C1 segment of cervical spinal cord (tissue), 14 donors: ENCODE measurements around the gene ZMYND15.

Experiments
- DNase-seq, 14 donors: peaks; one replicate each; lab custom pipeline; 2025; lab: John Stamatoyannopoulos, UW

ZMYND15 gene

DNA sequence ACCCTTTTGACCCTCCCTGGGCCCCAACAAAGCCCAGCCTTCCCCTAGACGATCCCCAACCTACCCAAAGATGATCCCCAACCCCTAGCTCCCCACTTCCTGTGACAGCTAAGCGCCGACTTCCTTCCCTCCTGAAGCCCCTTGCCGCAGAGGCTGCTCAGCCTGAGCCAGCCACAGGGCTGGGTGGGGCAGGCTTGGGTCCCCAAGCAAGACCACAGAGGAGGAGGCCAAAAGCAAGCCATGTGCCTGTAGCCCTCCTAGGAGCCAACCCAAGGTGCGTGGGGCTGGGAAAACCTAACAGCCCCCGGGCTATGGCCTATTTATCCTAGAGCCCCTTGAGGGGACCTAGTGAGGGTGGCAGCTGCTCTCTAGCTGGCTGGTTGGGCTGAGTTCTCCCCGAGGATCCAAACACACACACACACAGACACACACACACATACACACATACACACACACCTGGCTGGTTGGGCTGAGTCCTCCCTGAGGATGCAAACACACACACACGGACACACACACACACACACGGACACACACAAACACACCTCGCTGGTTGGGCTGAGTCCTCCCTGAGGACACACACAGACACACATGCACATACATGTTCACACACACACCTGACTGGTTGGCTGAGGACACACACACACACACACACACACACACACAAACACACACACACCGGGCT is 24.4 kb upstream of the ZMYND15 start:
- DNase-seq: no peak

DNA sequence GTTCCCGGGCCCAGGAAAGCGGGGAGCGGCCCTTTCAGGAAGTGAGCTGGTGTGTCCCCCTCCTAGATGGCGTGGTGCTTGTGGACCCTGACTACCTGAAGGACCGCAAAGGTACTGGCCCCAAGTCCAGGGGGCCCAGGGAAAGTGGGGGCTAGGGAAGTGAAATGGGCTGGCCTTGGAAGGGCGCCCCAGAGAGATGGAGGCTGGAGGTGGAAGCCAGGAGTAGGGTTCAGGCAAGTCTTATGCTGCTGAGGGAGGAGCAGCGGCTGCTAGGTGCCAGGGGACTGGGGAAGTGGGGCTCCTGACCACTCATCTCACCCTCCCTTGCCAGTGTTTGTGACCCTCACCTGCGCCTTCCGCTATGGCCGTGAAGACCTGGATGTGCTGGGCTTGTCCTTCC is 23.6 kb upstream of the ZMYND15 start:
- DNase-seq: no peak

DNA sequence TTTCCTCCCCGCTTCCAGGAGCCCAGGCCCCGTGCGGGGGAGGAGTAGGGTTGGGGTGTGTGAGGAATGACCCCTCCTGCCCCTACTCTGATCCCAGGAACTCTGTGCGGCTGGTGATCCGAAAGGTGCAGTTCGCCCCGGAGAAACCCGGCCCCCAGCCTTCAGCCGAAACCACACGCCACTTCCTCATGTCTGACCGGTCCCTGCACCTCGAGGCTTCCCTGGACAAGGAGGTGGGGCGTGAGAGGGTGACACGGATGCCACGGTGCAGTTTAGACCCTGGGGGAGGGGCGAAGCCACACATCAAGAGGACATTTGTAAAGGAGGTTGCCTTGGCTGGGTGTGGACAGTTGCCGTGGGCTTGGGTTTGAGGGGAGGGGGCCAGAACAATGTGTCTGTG is 21.8 kb upstream of the ZMYND15 start:
- DNase-seq: no peak

DNA sequence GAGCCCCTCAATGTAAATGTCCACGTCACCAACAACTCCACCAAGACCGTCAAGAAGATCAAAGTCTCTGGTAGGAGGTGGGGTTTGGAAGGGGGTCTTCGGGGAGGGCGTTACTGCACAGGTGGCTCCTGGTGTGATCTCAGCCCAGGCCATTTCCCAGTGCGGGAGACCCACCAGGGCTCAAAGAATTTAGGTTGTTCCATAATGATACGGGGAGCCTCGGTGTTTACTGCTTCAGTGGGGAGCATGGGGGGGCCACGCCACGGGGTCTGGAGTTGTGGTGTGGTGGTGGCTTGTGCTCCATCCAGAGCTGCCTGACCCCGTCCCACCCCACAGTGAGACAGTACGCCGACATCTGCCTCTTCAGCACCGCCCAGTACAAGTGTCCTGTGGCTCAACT is 21.4 kb upstream of the ZMYND15 start:
- DNase-seq: no peak

DNA sequence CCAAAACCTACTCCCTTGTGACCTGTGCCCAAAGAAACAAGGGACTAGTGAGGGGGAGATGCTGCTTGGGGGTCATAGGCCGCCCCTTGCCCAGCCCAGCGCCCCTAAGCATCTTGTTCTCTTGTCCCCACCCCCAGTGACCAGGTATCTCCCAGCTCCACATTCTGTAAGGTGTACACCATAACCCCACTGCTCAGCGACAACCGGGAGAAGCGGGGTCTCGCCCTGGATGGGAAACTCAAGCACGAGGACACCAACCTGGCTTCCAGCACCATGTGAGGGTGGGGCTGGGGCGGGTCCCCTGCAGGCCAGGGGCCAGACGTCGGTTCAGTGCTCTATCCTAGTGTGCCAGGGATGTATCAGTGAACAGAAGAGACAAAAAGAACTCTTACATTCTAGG is 20.5 kb upstream of the ZMYND15 start:
- DNase-seq: no peak

DNA sequence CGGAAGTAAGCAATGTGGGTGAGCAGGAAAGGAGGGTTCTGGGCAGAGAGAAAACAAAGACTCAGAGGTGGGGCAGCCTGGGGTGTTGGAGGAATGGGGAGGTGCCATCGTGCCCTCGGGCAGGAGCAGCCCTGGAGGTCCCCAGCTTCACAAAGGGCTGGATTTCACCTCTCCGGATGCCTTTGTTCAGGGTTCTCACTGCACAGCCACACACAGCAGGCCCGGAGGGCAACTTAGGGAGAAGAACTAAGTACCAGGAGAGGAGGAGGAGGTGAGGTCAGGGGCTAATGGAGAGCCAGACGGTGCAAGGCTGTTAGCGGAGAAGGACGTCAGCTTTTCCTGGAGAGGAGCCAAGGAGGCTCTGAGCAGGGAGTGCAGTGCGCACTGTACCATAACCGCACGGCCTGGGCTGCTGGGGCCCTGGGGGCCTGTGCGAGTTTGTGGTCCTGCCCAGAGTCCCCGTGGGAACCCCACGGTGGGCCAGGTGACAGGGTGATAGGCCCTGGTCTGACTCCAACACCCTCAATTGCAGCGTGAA is 19.9 kb upstream of the ZMYND15 start:
- DNase-seq: no peak

DNA sequence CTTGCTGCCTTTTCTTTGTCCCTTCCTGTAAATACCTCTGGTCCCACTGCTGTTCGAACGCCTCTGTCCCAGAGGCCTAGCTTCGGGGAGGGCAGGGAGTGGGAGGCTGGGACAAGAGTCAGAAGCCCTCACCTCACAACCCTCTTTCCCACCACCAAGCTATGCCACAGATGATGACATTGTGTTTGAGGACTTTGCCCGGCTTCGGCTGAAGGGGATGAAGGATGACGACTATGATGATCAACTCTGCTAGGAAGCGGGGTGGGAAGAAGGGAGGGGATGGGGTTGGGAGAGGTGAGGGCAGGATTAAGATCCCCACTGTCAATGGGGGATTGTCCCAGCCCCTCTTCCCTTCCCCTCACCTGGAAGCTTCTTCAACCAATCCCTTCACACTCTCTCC is 18.8 kb upstream of the ZMYND15 start:
- no peak for DNase-seq

DNA sequence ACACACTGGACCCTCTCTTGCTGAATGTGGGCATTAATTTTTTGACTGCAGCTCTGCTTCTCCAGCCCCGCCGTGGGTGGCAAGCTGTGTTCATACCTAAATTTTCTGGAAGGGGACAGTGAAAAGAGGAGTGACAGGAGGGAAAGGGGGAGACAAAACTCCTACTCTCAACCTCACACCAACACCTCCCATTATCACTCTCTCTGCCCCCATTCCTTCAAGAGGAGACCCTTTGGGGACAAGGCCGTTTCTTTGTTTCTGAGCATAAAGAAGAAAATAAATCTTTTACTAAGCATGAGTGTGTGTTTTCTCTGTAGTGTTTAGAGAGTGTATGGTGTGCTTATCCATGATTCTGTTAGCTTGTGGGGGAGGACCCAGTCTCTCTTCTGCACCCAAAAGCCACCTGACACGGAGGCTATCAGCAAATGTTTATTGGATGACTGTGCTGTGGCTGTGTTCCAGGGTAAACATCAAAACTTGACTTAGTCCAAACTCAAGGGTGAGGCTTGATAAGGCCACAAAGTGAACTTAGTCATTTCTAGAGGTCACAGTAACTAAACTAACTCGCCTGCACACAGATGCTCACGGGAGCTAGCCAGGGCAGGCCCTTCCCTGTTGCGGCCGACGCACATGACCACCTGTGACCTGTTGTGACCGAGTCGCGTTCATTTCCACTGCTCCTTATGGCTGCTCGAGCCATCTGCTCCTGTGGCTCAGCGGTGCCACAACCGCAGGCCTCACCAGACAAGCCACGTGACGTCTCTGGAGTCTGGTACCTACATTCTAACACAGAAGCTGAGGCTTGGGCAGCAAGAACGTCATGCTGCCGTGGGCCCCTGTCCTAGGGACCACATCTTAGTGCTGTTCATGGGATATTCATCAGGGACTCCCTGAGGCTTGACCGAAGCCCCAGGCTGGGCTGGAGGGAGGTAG is 18.2 kb upstream of the ZMYND15 start:
- DNase-seq: peak in 1 of 14 donors; percentile 64

DNA sequence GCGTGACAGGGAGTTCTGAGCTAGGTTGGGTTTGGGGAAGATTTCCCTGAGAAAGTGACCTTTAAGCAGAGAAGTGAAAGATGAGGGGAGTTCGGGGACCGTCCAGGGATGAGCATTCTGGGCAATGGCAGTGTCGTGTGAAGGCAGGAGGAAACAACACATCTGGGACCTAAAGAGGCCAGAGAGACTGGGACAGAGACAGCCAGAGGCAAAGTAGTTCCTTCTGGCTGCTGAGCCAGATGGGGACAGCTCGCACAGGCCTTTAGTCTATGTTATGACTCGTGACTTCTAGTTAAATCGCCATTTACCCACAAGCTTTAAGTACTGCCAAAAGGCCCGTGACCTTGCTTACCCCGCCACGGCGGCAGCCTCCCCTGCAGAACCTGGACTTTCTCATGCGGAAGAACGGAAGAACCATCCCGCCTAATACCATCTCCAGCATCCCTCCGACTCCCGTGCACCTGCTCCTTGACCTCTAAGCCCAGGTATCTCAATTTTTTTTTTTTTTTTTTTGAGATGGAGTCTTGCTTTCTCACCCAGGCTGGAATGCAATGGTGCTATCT is 16.9 kb upstream of the ZMYND15 start:
- no peak for DNase-seq

DNA sequence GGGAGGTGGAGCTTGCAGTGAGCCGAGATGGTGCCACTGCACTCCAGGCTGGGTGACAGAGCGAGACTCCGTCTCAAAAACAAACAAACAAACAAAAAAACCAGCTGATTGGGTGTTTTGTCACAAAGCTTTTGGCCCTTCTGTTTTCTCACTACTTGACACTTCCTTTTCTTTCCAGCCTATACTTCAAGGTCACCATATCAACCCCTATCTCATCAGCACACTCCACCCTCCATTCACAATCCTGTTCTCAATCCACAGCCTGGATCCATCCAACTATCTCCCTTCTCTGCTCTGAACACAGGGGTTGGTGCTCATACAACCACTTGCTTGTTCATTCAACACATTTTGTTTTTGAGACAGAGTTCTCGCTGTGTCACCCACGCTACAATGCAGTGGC is 15.0 kb upstream of the ZMYND15 start:
- no peak for DNase-seq

DNA sequence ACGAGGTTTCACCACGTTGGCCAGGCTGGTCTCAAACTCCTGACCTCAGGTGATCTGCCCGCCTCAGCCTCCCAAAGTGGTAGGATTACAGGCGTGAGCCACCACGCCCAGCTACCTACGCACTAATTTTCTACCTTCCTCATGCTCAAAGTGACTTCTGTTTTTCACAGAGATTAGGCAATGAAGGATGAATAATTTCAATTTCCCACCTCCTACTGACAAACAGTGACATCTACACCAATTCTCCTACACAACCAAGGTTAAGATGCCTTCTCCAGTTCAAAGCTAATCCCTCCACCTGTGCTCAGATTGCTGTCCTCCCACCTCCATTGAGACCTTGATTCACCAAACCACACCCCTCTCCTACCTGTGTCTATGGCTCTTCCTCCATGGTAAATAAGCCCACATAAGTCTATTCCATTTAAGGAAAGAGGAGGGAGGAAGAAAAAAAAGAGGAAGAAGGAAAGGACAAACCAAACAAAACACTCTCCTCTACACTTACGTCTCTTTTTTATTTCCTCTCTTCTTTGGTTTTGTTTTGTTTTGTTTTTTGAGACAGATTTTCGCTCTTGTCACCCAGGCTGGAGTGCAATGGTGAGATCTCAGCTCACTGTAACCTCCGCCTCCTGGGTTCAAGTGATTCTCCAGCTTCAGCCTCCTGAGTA is 13.9 kb upstream of the ZMYND15 start:
- no peak for DNase-seq

DNA sequence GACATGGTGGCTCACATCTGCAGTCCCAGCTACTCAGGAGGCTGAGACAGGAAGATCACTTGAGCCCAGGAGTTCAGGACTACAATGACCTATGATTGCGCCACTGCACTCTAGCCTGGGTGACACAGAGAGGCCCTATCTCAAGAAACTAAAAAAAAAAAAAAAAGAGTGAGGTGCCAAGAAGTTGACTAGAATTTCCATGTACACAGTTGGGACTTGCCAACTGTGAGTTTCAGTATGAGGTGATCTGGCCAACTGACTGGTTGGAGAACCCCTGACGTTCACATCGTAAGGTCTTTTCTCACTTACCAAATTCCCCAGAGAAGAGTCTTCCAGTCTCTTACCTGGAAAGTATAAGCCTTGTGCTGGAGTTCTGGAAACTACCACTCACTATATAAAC is 11.5 kb upstream of the ZMYND15 start:
- no peak for DNase-seq

DNA sequence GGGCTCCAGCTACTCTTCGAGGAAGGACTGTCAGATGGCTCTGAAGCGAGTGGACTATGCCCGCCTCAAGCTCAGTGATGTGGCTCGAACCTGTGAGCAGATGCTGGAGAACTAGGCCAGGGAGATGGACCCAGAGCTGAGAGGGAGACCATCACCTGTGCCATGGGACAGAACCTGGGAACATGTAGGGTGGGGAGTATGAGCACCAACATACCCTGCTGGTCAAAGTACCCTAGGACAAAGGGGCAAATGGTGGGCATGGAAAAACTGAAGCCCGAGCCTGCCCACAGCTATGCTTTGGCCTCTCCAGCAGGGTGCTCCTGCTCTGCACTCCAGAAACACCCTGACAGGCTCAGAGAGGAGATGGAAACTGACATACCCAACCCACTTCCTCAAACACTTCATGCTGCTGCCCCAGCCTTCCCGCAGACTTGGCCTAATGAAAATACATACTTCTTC is 6.5 kb upstream of the ZMYND15 start:
- DNase-seq: peak in 3 of 14 donors; percentile 16 to 35 (median 29)

DNA sequence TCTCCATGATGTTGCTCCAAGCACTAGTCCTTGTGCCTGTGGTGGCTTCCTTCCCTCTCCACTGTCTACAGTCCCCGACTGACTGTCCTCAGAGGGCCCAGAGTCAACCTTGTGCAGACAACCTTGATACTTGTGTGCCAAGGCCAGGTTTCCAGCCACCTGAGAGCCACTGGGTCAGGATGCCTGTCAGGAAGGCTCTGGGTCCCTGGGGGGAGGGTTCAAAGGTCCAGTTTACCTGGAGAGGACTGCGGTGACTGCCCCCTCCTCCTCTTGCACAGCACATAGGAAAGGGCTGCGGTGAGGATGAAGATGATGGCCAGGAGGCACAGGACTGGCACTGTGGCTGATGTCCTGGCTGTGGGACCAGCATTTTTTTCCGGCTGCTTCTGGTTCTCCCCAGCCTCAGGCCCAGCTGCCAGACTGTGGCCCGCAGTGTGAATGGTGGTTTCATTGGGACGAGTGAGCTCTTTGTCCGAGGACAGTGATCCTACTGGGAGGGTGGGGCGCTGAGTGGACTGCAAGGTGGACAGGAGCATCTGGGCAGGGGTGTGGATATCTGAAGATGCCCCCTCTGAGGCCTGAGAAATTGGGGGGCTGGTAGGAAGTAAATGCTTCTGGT is 4.7 kb upstream of the ZMYND15 start:
- no peak for DNase-seq

DNA sequence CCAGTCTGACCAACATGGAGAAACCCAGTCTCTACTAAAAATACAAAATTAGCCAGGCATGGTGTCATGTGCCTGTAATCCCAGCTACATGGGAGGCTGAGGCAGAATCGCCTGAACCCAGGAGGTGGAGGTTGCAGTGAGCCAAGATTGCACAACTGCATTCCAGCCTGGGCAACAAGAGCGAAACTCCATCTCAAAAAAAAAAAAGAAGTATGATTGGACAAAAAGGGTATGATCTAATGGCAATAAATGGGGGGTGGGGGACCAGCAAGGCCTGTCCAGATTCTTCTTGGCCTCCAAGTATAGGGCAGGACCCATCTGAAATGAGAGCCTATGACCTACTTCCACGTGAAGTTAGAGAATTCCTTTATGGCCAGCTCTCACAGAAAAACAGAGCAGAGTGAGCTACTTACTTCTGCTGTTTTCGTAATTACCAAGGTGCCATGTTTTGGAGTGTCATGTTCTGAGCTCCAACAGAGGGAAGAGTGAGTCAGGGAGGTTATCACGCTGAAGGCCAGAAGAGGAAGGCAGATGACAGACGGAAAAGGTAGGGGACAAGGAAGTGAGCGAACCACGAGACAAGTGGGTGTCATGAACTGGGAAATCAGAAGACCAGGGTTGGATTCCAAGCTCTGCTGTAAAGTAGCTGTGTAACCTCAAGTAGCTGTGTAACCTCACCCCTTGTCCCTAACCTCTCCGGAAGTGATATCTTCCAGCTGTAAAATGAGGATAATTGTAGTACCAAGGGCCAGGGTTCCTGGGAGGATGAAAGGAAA is 3.6 kb upstream of the ZMYND15 start:
- DNase-seq: peak in 6 of 14 donors; percentile 9 to 48 (median 30)

DNA sequence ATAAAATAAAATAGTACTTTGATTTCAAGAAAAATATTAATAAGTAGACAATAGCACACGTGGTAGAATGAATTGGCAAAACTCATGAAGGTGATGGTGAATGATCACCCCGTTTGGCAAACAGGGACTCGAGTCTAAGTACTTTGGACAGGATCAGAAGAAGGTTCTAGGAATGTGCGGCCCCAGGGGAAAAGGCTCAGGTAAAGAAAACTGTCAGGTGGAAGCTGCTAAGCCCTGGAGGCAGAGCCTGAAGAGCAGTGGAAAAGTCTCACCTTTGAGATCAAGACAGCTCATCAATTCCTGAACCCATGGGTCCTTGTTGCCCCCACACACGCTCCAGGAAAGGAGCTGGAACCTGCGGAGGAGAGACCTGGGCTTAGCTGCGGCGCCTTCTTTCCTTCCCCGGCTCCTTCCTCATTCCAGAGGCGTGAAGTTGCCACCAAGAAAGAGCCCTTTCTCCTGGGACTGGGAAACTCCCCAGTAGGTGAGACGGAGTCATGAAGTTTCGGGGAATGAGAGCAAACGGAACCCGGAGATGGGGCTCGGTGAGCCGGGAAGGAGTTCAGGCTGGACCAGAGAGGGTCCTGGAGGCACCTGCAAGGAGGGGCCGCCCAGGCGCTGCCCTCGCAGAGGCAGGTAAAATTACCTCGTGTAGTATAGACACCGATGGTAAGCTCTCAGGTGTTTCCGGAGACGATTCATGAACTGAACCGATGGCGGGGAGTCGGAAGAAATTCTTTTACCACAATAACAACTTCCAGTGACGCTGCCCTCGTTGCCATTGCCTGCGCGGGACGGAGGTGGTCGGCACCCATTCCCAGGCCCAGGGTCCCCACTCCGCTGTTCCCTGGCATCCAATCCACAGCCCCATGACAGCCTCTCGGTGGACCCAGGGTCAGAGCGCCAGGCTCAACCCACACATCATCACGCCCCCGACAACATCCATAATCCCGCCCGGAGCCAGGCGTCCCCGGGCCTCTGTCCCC is 1.2 kb upstream of the ZMYND15 start:
- DNase-seq: no peak

DNA sequence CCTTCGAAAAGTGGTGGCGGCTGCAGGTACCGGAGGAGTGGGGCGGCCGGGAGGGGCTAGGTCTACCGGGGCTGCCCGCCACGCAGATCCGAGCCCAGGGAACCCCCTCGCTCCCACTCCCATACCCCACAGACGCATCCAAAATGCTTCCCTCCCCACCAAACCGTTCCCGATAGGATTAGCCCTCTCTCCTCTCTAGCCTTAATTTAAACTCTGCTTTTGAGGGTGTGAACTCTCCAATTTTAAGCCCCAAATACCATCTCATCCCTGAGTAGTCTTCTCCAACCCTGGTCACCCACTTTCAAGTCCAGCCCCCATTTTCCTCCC is 355 bp downstream of the ZMYND15 start:
- no peak for DNase-seq

DNA sequence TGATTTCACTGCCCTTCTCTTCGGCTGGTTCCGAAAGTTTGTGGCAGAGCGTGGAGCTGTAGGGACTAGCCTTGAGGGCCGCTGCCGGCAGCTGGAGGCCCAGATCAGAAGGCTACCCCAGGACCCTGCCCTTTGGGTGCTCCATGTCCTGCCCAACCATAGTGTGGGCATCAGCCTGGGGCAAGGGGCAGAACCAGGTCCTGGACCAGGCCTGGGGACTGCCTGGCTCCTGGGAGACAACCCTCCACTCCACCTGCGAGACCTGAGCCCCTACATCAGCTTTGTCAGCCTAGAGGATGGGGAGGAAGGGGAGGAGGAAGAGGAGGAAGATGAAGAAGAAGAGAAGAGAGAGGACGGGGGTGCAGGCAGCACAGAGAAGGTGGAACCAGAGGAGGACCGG is 951 bp downstream of the ZMYND15 start:
- no peak for DNase-seq

DNA sequence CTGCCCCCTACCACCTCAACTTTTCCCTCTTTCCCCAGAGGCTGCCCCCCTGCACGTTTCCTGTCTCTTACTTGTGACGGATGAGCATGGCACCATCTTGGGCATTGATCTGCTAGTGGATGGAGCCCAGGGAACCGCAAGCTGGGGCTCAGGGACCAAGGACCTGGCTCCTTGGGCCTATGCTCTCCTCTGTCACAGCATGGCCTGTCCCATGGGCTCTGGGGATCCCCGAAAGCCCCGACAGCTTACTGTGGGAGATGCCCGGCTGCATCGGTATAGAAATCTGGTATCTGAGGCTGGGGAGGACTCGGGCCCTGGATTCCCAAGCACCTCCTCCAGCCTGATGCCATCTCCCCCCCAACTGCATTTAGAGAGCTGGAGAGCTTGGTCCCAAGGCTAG is 1.9 kb downstream of the ZMYND15 start:
- DNase-seq: no peak
